ENCODE data around the gene PSMA4.
"Not testable (repeated sequence)": the region's sequence is repeated elsewhere in the genome, so short reads cannot be mapped to it uniquely, and the experiment has no call there.

PSMA4 gene

DNA sequence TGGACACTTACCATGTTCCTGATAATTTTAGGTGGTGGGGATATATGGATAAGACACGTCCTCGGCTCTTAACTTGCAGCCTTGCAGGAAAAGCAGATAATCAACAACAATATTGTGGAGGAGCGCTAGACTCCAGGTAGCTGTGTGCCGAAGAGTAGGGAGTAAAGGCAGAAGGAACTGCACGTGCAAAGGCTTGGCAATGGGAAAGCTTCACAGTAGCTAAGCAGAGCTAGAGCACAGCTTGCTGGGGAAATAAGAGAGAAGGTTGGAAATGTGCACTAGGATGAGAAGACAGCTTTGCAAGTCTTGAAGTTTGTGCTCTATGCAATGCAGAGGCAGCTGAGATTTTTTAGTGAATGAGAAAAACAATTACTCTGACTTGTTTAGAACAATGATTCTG lies 12.4 kb downstream of the PSMA4 start:
- no peak for DNase-seq

DNA sequence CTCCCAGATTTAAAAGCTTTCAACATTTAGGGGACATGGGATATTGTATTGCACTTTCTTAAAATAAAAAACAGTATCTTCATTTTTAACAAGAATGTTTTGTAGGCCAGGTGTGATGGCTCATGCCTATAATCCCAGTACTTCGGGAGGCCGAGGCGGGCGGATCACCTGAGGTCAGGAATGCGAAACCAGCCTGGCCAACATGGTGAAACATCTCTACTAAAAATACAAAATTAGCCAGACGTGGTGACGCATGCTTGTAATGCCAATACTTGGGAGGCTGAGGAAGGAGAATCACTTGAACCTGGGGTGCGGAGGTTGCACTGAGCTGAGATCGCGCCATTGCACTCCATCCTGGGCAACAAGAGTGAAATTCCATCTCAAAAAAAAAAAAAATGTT lies 20.0 kb downstream of the PSMA4 start:
- not testable (repeated sequence) for DNase-seq

DNA sequence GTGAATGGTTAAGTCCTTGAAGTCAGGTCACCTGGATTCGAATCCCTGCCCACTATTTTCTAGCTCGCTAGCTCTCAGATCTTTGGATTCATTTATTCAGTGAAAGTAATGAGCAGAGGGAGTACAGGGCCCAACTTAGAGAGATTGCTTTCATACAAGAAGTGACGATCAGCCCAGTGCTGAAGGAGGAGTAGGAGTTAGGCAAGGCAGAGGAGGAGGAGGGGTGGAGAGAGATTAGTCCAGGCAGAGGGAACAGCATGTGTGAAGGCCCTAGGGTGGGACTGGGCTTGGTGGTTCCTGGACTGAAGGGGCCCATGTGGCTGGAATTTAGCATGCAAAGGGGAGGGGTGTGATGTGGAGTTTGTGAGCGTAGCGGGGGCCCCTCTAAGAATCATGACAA lies 21.2 kb downstream of the PSMA4 start:
- DNase-seq, result no peak

DNA sequence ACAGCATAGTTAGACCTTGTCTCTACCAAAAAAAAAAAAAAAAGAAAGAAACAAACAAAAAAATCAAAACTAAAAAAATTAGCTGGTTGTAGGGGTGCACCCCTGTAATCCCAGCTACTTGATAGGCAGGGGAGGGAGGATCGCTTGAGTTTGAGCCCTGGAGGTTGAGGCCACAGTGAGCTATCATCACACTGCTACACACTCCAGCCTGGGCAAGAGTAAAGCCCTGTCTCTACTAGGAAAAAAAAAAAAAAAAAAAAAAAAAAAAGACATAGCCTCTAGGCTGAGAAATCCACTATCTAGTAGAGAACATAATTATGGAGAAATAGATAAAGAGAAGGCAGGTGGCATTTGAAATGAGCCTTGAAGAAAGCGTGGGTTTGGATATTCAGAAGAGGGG lies 22.8 kb downstream of the PSMA4 start:
- DNase-seq, result no peak

DNA sequence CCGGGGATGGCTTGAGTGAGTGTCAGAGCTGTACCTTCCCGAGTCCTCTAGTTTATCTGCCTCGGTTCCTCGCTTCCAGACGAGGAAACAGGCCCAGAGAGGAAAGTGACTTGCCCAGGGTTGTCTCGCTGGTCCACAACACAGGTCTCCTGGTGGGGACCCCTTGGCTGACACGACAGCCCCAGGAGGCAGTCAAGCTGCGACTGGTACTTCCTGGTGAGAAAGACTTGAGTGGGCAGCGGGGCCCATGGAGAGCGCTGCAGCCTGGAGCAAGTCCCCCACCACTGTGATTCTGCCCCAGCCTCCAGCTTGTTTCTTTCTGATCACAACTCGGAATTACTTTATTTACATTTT lies 24.5 kb downstream of the PSMA4 start:
- no peak for DNase-seq

DNA sequence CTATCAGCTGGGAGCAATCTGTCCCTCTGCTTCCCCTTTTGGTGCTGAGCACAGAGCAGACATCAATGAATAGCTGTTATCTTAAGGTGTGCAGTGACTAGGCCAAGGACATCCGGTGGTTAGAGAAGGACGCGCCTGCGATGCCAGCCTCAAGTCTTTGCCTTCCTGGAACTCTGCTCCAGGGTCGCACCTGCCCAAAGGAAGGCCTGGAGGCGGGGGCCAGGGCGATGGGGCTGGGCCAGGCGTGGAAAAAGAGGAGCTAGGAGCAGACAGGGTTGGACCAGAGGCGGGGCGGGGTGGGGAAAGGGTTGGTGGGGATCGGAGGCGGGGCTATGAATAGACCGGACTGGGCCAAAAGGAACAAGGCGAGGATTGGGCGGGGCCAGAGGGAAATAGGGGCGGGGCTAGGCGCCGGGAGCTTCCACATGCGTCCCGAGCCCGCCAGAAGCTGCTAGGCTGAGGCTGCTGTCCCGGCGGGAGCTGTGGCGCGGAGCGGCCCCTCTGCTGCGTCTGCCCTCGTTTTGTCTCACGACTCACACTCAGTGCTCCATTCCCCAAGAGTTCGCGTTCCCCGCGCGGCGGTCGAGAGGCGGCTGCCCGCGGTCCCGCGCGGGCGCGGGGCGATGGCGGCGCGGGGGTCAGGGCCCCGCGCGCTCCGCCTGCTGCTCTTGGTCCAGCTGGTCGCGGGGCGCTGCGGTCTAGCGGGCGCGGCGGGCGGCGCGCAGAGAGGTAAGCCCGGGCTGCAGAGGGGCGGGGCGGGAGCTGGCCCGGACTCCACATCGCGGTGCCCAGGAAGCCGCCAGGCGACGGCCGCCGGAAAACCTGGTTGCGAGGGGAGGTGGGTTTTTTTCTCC lies 25.1 kb downstream of the PSMA4 start, which contains the start of gene CHRNA5:
CHRNA5 (plus strand) TSS at position 424 of the 854 bp plus-strand sequence; CDS start at position 624, 200 bp downstream.
- DNase-seq, result peak; percentile 86

DNA sequence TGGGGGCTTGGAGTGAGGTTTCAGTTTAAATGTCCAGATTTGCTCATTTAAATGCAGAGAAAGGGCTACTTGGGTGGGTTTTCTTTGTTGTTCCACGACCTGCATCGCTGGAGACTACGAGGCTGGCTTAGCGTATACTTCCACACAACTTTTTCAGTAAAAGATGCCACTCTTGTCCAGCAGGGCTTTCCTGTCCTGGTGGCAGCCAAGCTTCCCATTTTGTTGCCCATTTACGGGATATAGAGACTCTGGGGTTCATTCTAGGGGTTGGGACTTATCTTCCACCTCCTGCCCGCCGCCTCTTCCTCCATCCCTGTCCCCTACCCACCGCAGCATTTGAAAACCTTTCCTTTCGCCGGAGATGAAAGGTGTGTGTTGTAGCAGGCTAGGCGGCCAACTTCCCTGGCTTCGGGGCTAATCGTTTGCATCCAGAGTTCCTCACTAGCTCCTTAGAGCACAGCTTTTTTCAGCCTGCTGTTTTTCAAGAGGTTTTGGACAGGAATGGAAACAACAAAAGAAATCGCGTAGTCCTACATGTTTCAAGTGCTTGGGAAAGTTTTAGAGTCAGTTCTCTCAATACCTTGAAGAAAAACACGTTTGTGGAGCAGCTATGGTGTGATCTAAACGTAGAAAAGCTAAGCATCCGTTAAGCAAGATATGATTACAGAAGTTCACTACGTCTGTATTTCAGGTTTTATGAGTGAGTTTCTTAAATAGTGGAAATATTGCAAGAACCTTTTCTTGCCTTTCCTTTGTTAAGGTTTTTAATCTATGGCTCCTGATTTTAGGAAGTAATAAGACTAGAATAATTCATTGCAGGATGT lies 25.9 kb downstream of the PSMA4 start:
- DNase-seq, result peak; percentile 8

DNA sequence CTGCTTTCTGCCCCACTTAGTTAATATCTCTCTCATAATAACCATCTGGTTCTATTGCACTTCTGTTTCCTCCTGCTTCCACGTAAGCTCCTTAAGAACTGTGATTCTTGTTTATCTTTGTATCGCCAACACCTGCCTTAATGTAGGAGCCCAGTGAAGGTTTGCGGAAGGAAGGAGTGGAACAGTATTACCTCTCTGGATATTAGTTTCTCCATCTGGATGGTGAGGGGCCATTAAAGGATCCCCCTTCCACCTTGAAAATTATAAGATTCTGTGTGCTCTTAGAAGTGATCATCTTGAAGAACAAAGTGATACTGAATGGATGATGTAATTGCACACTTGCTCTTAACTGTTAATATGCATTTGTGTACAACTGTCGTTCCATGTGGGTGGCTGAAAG lies 27.3 kb downstream of the PSMA4 start:
- DNase-seq, result no peak

DNA sequence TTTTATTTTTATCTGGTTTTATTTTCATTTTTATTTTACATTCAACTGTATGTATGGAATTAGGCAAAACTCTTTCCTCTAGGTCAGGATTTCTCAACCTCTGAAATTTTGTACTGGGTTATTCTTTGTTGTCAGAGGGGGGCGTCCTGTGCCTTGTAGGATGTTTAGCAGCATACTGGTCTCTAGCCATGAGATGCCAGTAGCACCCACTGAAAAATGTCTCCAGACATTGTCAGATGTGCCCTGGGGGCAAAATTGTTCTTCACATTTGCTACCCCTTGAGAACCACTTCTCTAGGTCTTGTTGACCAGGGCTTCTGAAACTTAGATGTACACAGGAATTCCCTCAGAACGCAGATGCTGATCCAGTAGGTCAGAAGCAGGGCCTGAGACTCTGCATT lies 30.5 kb downstream of the PSMA4 start:
- no peak for DNase-seq

DNA sequence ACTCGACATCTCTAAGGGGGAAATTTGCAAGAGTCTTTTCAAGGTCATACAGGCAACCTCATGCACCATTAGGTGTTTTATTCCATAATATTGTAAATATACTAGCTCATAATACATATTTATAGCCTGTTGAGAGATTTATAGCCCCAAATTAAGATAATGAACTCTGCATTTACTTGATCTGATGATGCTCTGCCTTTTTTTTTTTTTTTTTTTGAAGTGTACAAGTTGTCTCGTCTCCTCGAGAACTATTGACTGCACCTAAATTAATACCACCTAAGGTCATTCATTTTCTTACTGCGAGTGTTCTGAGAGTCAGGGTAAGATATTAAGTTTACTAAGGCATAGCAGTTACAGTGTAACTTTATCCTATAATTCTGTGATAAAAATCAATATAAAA lies 31.1 kb downstream of the PSMA4 start:
- DNase-seq, result no peak

DNA sequence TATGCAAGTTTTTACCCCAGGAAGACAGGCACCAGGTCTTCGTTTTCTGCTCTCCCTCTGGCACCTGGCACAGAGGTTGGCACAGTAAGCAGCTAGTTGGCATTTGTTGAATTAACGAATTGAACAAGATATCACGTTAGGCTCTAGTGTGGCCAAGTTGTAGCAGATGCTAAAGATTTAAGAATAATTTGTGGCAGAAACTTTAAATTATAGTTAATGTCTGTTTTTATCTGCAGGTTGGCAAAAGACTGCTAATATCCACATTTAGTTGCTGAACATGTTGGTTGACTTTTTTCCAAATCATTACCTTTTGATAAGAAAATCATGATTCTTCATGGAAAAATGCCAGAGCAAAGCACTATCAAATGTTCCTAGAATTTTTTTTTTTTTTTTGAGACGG lies 33.2 kb downstream of the PSMA4 start:
- DNase-seq, result no peak

DNA sequence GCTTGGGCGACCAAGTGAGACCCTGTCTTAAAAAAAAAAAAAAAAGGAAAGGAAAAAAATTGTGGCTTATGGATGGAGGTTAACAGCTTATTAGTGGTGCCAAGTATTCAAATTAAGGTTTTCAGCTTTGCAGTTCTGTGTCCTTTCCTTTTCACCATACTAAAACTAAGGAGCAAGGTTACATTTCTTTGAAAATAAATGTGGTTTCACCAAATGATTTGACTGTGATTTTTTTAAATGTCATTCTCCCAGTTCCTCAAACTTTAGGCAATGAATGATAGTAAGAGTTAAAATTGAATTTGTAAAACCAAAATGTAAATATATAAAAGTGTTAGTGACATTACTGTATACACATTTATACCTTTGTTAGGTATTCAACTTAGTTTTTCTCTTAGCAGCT lies 34.7 kb downstream of the PSMA4 start:
- no peak for DNase-seq

DNA sequence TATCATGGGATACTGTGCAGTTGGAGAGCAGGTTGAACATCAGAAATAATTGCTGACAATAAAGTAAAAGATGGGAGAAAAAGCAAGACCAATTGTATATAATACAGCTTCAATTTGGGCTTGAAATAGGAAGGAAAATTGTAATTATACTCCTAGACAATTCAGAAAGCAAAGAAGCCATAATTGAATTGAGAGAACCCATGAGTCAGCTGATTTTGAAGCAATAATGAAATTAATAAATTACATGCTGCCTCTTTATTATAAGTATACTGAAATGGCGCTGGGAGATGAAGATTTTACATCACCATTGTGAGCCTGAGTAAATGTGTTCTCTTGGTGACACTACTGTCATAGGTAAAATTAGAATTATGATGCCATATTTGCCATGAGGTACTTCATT lies 57.3 kb downstream of the PSMA4 start:
- no peak for DNase-seq

DNA sequence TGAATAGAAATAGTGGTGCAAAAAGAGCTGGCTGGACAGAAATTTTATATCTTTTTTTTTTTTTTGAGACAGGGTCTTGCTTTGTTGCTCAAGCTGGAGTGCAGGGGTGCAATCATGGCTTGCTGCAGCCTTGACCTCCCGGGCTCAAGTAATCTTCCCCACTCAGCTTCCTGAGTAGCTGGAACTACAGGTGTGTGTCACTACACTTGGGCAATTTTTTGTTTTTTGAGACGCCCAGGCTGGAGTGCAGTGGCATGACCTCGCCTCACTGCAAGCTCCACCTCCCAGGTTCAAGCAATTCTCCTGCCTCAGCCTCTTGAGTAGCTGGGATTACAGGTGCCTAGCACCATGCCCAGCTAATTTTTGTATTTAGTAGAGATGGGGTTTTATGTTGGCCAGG lies 58.1 kb downstream of the PSMA4 start:
- DNase-seq, result no peak

DNA sequence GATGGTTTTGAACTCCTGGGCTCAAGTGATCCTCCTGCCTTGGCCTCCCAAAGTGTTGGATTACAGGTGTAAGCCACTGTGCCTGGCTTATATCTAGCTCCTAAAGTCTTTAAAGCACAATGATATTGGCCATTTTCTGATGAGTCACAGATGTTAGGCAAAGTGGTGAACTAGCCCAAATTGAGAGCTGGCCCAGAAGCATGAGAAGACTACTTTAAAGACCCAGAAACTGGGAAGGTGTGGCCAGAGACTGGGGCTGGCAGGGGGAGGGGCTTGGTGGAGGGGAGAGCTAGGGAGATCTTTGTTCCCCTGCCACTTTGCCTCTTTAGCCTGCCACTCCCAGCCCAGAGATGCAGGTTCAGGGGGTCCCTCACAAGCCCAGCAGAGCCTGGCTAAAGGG lies 58.9 kb downstream of the PSMA4 start:
- no peak for DNase-seq
